GM10266 (cell line): Measurements from ENCODE around the gene NEURL1B.

Experiments used
- DNase-seq: peaks from one replicate; pipeline ENCODE4 v3.0.0; 2012; ENCODE audit errors: extremely low spot score
- TF ChIP-seq, protein P1 (sequence below): IDR thresholded peaks from 2 replicates; pipeline ENCODE4 v1.5.1; 2012; ENCODE audit warnings: mild to moderate bottlenecking, low read depth; ENCODE audit not compliant: control insufficient read depth, insufficient read depth; ENCODE audit errors: missing control alignments

NEURL1B gene

GRCh38 chr5:172637110-172637580 is 3.9 kb upstream of the NEURL1B start:
- DNase-seq, result no peak
- TF ChIP-seq, protein P1, sequence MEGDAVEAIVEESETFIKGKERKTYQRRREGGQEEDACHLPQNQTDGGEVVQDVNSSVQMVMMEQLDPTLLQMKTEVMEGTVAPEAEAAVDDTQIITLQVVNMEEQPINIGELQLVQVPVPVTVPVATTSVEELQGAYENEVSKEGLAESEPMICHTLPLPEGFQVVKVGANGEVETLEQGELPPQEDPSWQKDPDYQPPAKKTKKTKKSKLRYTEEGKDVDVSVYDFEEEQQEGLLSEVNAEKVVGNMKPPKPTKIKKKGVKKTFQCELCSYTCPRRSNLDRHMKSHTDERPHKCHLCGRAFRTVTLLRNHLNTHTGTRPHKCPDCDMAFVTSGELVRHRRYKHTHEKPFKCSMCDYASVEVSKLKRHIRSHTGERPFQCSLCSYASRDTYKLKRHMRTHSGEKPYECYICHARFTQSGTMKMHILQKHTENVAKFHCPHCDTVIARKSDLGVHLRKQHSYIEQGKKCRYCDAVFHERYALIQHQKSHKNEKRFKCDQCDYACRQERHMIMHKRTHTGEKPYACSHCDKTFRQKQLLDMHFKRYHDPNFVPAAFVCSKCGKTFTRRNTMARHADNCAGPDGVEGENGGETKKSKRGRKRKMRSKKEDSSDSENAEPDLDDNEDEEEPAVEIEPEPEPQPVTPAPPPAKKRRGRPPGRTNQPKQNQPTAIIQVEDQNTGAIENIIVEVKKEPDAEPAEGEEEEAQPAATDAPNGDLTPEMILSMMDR, result no peak

DNA sequence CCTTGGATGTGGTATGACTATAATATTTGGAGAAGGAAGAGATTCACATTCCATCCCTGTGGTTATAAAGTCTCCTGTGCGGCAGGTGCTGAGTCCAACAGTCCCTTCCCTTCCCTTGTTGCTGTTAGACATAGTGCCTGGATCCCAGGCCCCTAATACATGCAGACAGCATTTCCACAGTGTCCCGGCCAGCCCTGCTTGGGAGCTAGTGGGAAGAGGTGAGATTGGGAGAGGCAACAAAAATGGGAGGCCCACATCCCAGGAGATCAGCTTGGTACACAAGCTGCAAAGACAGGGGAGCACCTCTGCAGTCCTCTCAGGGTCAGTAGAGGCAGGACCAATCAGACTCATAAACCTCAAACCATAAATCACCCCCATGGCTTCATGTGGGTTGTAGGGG is 3.3 kb upstream of the NEURL1B start:
- no peak for DNase-seq
- TF ChIP-seq, protein P1, result no peak

GRCh38 chr5:172638209-172638768 is 2.8 kb upstream of the NEURL1B start:
- TF ChIP-seq, protein P1, result no peak

GRCh38 chr5:172640139-172640538 is 924 bp upstream of the NEURL1B start:
- no peak for DNase-seq
- TF ChIP-seq, protein P1, result no peak

More at GRCh38 chr5:172638209-172638768, 2.8 kb upstream of the NEURL1B start:
- no peak for DNase-seq

DNA sequence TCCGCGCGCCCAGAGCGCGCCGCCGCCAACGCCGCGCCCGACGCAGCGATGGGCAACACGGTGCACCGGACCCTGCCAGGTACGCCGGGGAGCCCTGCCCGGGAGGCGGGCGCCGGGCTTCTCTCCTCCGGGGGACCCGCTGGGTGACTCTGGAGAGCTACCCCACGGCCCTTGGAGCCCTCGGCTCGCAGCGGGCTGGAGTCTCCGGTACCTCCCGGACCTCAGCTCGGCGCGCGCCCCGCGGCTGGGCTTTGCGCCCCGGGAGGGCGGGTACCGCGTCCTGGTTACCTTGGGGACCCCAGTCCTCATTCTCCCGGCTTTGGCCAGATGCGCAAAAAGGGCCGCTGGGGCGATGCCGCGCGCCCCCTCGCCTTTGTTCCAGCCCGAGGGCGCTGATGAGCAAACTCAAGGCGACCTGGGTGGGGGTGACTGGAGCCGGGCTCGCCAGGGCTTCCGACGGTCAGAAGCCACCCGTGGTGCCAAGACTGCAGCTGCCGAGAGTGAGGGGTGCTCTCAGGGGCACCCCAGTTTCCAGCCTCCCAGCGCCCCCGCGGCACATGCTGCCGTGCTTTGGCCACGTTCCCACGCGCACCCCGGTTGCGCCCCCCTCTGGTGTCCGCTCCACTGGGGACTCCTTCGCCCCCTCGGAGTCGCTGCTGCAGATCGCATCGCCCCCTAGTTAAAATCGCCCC is 442 bp downstream of the NEURL1B start:
- TF ChIP-seq, protein P1, result no peak
- DNase-seq, result no peak

- TF ChIP-seq, protein P1, result no peak
- DNase-seq, result no peak
Measured at GRCh38 chr5:172642051-172642409, 967 bp downstream of the NEURL1B start.

- DNase-seq, result no peak
- TF ChIP-seq, protein P1, result no peak
Measured at GRCh38 chr5:172642486-172642885, 1.4 kb downstream of the NEURL1B start.
